Activated T-cell treated with anti-CD3 and anti-CD28 coated beads for 1 hour (primary cell): Measurements from ENCODE around the gene BABAM2.
A peak's percentile ranks its signal among the peaks of the same experiment; 100 is the strongest.
"Not testable (repeated sequence)": the region's sequence is repeated elsewhere in the genome, so short reads cannot be mapped to it uniquely, and the experiment has no call there.

Experiments used
- DNase-seq: peaks from one replicate; pipeline ENCODE4 v3.0.0-alpha.2; 2020; ENCODE audit warnings: low read depth

Gene BABAM2

DNA sequence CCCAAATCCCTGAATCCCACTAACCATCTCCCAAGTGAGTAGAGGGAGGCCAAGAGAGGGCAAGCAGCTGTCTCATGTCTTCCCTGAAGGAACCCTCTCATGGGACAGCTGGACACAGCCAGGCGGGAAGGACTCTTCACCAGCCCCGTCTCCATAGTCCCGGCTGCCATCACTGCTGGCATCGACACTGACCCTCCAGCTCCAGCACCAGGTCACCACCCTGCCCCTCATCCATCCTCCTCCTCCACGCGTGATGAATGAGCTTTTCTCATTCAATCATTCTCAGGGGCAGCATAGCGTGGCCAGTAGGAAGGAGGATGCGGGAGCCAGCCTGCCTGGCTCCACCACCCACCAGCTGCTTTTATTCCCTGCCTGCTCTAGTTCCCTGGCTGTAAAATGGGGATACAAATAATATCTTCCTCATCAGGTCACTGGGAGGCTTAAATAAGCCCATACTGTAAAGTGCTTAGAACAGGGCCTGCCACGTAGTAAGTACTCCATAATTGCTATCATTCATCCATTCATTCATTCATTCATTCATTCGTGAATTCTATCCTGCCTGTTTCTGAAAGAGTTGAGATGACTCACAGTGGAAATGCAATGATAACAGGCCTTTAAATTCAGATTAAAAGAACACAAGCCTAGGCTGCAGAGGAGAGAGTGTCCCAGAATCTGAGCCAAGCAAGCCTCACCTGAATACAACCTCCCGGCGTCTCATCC, 471.6 kb downstream of the BABAM2 start:
- DNase-seq, result no peak

DNA sequence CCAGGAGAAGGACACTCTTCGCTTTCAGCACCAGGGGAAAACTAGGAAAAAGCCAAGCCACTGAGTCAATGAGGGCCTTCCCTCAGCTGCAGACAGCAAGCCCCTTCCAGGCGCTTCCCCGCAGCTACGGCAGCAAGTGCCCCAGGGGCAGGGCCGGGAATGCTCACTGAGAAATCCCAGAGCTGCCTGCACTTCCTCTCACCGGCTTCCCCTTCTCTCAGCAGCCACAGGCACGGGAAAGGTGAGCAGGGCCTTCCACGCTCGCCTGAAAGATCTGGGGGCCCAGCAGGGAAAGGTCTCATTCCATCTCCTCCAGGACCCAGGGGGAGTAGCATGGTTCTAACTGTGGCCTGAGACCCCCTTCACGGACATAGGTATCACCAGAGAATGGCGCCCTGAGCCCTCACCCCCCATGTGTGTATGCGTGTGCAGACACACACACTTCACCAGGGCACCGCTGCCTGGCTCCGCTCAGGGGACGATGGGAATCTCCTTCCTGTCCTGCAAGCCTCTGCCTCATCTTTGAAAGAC, 472.5 kb downstream of the BABAM2 start:
- DNase-seq, result no peak

DNA sequence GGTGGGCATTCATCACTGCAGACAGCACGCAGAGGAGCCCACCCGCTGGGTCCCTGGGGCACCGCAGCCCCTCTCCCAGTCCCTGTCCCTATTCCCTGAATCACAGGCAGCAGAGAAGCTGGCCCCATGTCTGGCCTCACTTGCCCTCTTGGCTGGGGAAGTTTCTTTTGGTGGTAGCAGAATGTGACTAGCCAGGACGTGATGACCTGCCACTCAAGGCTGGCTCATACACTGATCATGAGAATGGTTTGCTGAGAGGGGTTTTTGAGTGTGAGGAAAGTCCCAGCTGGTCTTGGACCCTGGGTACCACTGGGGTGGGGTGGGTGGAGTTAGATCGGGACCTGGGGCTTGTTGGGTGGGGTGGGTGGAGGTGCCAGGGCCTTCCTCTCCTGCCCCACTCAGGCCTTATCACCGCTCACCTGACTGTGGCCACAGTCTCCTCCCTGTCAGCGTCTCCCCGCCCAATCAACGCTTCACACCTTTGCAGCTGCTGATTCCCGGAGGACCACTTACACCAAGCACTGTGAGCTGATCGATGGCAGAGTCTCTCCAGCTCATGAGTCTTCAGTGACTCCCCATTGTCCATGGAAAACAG, 473.3 kb downstream of the BABAM2 start:
- DNase-seq, result no peak

DNA sequence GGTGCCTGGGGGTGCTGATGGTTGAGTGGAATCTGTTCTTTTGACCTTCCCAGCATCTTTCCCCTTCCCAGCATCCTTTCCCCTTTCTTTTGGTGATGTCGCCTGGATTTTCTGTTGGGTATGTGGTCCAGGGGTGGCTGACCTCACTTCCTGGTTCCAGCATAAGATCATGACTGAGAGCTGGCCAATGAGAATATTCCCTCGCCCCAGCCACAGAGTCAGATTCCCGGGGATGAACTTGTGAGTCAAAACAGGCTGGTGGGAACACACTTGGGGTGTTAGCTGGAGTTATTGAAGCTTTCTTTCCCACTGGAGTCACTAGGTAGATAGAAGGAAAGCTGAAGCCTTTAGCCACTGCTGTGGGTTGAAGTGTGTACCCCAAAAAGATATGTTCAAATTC, 474.1 kb downstream of the BABAM2 start:
- DNase-seq, result no peak

DNA sequence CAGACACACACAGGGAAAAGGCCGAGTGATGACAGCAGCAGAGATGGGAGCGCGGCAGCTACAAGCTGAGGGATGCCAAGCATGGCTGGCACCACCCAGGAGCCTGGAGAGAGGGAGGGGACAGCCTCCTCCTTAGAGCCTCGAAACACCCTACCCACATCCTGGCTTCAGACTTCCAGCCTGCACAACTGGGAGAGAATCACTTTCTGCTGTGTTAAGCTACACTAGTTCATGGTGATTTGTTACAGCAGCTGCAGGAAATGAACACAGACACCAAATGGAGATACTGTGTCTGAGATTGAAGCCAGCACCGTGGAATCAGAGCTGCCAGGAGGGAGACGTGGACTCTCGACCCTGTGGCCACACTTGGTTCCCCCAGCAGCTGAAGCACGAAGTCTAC, 474.6 kb downstream of the BABAM2 start:
- no peak for DNase-seq

DNA sequence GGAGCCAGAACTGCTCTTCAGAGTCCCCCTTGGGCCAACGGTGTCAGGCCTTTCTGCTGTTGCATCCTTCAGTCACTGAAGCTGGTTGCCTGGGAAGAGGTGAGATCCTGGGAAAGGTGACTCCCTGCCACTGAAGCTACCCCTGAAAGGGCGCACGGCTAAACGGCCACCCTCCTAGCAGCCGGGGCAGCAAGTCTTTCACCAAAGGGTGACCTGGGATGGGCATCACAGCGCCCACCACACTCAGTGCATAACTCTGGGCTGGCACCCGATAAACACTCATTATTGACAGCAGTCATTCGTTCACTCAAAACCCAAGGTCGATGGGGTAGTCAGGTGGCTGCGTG, 475.6 kb downstream of the BABAM2 start:
- DNase-seq, result no peak

DNA sequence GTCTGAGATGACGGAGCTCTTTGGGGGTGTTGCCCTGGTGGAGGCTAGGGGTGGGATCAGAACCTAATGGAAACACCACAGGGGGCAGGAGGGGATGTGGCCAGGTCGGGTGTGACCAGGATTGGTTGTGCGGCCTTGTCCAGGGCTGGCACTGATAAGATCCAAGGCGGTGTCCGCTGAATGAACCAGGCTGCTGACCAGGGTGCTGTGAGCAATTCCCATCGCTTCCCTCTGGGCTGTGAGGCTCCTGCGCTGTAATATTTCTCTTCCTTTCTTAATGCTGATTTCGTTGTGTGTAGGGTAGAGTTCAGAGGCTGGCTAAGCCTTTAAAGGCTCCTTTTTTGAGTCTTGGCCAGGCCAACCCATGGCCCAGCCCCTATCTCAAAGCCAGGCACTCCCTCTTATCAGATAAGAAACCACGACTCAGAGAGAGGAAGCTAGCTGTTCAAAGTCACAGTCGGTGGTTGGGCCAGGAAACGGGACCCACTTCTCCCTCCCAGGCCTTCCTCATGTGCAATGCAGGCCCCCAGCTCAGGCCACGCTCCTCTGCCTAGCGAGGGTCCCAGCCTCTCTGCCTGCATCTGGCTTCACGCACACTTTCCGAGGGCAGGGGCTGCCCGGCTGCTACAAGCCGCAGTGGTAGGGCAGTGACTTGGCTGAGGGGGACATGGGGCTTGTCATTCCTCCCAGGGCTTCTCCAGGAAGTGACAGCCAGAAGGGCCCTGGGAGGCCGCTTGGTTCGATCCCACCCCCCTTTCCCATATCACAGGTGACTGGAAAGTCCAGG, 476.2 kb downstream of the BABAM2 start:
- DNase-seq, result peak; percentile 42

DNA sequence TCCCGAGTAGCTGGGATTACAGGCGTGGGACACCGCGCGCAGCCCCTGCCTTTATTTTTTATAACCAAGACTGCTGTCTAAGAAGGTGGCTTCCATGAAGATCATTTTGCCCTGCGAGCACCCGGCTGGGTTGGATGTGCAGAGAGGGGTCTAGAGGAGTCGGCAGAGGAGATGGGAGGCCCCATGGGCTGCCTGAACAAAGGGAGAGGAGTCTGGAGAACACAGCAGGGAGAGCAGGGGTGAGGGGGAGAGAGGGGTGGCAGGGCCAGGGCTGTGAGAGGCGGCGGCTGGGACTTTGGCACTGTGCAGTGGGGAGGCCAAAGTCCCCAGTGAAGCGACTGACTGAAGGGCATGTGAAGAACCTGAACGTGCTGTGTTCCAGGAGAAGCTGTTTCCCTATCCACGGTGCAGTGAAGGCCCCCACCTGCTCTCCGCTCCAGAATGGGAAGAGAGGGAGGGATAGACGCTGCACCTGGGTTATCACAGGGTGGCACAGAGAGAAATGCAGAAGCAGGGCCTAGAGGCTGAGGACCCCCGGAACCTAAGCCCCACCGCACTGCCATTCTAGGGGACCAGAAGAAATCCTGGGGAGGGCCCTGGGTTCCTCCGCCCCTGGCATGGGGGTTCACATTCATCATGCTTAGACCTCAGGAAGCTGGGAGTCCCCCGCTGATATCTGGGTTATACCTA, 477.3 kb downstream of the BABAM2 start:
- no peak for DNase-seq

DNA sequence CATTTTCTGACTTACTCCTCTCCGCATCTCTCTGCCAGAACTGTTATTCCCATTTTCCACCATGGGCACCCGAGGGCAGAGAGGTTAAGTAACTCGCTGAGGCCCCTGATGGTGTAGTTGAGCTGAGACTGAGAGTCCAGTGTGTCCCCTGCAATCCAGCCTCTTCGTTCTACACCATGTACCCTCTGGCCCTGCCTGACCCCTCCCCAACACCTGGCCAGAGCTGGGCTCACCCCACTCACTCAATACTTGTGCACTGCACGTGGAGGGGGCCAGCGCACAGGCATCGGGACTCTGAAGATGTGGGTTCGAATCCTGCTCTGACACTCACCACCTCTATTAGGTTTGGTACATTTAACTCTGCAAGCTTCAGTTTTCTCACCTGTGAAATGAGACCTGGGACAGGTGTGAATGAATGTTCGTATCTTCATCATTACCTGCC, 477.8 kb downstream of the BABAM2 start:
- DNase-seq, result no peak

DNA sequence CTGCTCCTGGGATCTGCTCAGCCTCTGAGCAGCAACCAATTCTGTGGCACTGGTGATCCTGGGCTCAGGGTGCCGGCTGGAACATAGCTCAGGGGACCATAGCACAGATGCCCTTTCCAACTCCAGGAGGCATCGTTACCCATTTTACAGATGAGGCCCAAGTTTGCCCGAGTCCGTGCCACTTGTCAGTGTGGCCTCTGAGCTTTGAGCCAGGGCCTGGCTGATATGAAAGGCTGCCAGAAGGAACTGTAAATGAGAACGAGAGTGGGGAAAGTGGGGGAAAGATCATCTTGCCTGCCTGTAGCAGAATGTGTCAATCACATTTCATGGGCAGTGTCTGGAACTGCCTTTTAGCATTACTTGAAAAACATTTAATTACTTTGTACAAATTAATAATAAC, 478.8 kb downstream of the BABAM2 start:
- no peak for DNase-seq

DNA sequence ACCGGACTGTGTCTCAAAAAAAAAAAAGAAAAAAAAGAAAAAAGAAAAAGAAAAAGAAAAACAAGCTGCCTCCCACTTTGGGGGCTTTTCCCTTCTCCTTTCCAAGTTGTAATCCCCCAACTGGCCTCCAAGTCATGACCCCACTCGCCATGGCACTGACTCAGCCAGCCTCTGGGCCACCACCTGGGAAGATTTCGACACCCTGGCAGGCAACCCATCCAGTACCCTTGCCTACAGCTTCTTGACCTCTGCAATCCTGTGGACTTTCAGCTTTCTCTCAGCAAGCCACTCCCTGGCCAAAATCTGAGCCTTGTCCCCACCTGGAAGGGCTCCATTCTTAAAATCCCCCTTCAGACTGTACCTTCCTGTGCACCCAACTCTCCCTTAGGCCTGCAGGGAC, 479.8 kb downstream of the BABAM2 start:
- DNase-seq, result no peak

DNA sequence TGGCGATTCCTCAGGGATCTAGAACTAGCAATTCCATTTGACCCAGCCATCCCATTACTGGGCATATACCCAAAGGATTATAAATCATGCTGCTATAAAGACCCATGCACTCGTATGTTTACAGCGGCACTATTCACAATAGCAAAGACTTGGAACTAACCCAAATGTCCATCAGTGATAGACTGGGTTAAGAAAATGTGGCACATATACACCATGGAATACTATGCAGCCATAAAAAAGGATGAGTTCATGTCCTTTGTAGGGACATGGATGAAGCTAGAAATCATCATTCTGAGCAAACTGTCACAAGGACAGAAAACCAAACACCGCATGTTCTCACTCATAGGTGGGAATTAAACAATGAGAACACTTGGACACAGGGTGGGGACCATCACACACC, 481.2 kb downstream of the BABAM2 start:
- not testable (repeated sequence) for DNase-seq

DNA sequence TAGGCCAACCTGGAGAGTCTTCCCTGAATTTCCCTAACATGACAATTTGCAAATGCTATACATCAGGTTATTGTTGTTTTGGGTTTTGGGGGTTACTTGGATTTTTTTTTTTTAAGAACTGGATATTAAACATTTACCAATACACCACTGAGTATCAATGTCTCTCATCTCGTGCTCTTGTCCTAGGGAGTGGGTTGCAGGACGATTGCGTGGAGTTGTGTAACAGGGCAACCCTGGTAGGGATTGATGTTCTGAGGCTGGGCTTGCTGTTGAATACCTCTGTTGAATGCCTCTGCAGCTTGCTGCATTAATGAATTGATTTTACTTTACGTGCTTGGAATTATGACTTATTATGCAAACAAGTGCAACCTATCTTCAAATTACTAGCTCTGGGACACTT, 483.3 kb downstream of the BABAM2 start:
- DNase-seq, result no peak

DNA sequence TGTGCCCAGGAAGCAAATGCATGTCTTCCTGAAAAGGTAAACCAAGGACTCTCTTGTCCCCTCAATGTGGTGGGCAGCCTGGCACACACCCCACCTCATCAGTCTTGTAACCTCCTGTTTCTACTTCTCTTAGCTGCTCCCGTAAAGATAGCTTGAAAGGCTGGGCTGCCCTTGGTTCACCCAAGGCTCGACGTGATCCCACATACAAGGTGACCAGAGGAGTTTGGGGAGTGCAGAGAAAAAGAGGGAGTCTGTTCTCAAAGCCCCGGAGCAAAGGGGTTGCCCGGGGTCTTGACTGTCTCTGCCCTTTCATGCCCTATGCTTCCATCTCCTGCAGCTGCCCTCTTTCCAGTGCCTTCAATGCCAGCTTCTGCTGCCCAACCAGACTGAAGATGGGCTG, 483.8 kb downstream of the BABAM2 start:
- no peak for DNase-seq

DNA sequence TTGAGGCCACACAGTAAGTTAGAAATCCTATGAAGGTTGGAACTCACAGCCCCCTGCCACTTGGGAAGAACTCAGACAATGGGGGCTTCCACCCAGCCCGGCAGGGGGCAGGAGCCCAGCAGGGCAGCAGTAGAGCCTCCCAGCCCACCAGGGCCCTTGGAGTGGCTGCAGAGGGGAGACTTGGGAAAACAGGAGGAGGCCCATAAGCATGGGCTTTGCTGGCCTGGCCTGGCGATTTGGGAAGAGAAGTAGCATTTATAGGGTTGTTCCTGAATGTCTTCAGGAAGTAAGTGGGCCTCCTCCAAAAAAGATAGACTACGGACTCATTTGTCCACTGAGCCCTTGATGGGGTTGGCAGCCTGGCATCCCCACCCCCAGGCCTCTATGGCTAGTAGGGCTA, 484.7 kb downstream of the BABAM2 start:
- DNase-seq, result no peak

DNA sequence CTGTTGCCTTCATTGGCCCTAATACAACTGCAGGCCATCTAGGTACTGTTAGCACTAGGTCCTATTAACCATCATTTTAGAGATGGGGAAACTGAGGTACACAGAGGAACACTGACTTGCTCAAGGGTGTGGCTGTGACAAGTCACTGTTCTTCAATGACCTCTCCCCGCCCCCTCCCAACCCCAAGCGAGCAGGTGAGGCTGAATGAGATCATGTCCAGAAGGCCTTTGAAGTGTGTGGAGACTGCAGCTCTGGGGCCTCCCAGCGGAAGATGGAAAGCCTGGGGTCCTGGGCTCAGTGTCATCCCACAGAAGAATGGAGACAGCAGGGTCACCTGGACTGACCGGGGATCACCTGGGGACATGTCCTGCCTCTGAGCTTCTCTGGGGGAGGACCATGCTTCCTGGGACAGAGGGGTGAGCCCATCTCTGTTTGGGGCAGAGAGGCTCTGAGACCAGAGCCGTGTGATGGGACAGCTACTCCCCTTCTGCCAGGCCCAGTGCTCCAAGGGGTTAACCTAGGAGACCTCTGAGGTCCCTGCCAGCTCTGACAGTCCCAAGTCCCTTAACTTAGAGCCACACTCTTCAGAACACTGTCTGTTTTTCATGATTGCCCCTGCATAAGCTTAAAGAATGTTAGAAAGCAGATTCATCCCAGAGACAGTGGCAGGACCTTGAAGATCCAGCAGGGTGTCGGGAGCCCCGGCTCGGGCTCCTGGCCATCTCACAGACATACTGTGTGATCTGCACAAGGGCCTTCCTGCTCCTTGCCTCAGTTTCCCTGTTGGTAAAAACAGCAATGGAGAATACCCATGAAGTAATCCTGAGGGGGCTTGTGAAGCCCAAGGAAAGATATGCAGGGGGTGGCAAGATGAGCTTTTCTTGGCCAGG, 485.5 kb downstream of the BABAM2 start:
- DNase-seq, result no peak

DNA sequence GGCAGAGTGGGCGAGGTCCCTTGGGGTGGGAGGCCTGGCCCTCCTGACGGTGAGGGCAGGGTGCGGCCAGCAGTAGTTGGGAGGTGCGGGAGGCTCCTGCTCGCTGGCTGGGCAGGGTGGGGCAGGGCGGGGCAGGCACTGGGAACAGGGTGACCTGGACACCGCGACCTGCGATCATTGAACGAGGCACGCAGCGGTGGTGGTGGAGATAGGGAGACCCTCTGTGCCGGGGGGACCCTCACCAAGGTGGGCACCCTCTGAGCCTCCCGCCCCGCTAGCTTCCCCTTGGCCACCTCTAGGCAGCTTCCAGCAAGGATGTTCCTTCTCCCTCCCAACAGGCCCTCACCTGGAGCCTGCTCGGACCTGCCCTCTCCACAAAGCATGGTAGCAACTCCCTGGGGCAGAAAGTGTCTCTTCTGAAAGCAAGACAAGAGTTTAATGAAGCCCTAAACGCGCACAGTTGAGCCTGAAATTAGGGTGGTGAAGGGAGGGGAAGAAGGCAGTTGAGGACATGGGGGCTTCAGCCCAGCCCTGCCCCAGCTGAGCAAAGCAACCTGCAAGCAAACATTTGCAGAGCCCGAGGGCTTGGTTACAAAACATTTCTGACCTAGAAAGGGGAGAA, 486.8 kb downstream of the BABAM2 start:
- DNase-seq, result no peak

DNA sequence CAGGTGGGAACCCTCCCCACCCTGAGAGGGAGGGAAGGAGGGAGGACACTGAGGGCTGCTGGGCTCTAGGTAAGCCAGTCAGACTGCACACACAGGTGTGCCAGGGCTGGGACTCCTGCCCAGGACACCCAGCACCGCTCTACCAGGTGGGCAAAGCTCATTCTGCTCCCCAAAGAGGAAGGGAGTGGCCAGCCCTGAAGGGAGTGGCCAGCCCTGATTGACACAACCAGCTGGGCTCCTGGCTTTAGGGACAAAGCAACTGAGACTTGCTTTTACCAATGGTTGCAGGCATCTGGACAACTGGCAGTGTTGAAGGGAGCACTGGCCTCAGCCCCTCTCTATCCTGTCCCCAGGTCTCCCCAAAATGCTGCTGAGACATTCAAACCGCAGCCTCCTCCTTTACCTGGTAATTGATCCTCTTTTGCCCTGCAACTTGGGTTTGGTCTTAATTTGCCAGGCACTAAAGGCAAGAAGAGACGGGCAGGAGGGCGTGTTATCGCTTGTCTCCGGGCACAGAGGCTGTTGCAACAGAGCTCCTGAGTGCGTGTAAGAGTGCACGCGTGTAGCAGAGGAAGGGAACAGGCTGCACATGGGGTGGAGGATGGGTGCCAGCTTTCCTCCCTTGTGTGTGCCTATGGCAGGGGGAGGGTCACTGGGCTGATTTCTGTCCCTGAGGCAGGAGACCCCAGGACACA, 487.6 kb downstream of the BABAM2 start:
- DNase-seq, result no peak

DNA sequence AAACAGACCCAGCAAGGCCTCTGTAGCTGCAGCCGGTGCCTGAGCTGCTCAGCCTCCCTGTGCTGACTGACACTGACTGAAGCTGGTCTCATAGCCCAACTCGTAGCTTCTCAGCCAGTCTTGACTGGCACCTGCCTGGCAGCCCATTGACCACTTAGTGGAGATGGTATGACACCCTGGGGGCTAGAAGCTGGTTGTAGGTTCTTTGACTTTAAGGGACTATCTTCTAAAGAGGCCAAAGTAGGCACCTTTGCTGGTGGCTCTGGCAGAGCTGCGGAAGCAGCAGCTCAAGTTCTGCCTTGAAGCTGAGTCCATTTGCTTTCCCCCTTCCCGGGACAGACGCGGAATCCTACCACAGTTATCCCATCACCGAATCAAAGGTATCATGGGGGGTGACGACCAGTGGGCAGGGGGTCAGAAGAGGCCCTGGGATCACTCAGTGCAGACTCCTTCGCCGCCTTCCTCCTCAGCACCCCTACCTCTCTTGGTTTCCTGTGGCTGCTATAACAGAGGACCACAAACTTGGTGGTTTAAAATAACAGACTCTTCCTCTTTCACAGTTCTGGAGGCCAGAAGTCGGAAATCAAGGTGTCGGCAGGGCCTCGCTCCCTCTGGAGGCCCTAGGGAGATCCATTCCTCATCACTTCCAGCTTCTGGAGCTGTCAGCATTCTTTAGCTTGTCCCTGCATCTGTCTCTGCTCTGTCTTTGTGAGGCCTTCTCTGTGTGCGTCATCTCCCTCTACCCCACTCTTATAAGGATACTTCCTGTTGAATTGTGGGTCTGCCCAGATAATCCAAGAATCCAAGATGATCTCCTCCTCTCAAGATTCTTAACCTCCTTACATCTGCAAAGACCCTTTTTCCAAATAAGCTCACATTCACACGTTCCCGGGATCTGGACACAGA, 488.4 kb downstream of the BABAM2 start:
- no peak for DNase-seq
